Mesenchymal stem cell (in vitro differentiated cells and primary cell): ENCODE measurements around the gene TMPRSS5. TPM values are rescaled to one million over a fixed set of nuclear protein-coding genes. Genes with fewer than 3 reads are reported as not detected.

ENCODE experiments used
- DNase-seq: peaks from one replicate; pipeline ENCODE4 v3.0.0-alpha.2; 2013
- H2AFZ ChIP-seq: one replicate; pipeline ENCODE4 v1.6.1; 2013; ENCODE audit warnings: low read depth, mild to moderate bottlenecking, control low read depth, inconsistent platforms, low read length, moderate library complexity
- H2AK5ac ChIP-seq: 2 replicates; pipeline ENCODE4 v1.6.1; 2013; ENCODE audit warnings: low read length, moderate library complexity, mild to moderate bottlenecking, inconsistent platforms; ENCODE audit not compliant: severe bottlenecking
- H2BK120ac ChIP-seq: one replicate; pipeline ENCODE4 v1.6.1; 2013; ENCODE audit warnings: low read depth, mild to moderate bottlenecking, inconsistent platforms, low read length, moderate library complexity
- H2BK12ac ChIP-seq, 2 experiments: one replicate each; pipeline ENCODE4 v1.6.1; 2013; ENCODE audit warnings: inconsistent platforms in 2 of 2, low read length in 2 of 2, mild to moderate bottlenecking in 2 of 2, moderate library complexity in 2 of 2, control low read depth in 1 of 2
- H2BK15ac ChIP-seq: one replicate; pipeline ENCODE4 v1.6.1; 2013; ENCODE audit warnings: mild to moderate bottlenecking, low read depth, inconsistent platforms; ENCODE audit not compliant: poor library complexity, severe bottlenecking
- H2BK5ac ChIP-seq: 2 replicates; pipeline ENCODE4 v1.6.1; 2013; ENCODE audit warnings: low read depth, mild to moderate bottlenecking, low read length, control low read depth, inconsistent platforms; ENCODE audit not compliant: poor library complexity, severe bottlenecking
- H3K14ac ChIP-seq, 2 experiments: one replicate each; pipeline ENCODE4 v1.6.1; 2013; ENCODE audit warnings: inconsistent platforms in 2 of 2, low read length in 2 of 2, control low read depth in 1 of 2, mild to moderate bottlenecking in 1 of 2, moderate library complexity in 1 of 2
- H3K18ac ChIP-seq, 2 experiments: one replicate each; pipeline ENCODE4 v1.6.1; 2013; ENCODE audit warnings: inconsistent platforms in 2 of 2, low read length in 2 of 2, control low read depth in 1 of 2, low read depth in 1 of 2, mild to moderate bottlenecking in 1 of 2
- H3K23ac ChIP-seq, 2 experiments: one replicate each; pipeline ENCODE4 v1.6.1; 2013; ENCODE audit warnings: inconsistent platforms in 2 of 2, low read length in 2 of 2, mild to moderate bottlenecking in 2 of 2, moderate library complexity in 2 of 2, control low read depth in 1 of 2
- H3K27ac ChIP-seq: 2 replicates; pipeline ENCODE4 v1.5.1; 2013; ENCODE audit warnings: mild to moderate bottlenecking, moderate library complexity, low read length, control low read depth, inconsistent platforms; ENCODE audit not compliant: poor library complexity, severe bottlenecking
- H3K27me3 ChIP-seq, 2 experiments: 2 replicates each; pipeline versions ENCODE4 v1.6.1 to v1.7.0; 2013; ENCODE audit warnings: low read length in 2 of 2, mild to moderate bottlenecking in 2 of 2, moderate library complexity in 2 of 2, control low read depth in 1 of 2, inconsistent platforms in 1 of 2; ENCODE audit not compliant: control insufficient read depth in 1 of 2, insufficient read depth in 1 of 2
- H3K36me3 ChIP-seq, 2 experiments: 2 replicates each; pipeline versions ENCODE4 v1.6.1 to v1.7.0; 2013; ENCODE audit warnings: low read length in 2 of 2, control low read depth in 1 of 2, inconsistent platforms in 1 of 2, low read depth in 1 of 2, mild to moderate bottlenecking in 1 of 2; ENCODE audit not compliant: insufficient read depth in 2 of 2, control insufficient read depth in 1 of 2
- H3K4ac ChIP-seq, 2 experiments: one replicate each; pipeline ENCODE4 v1.6.1; 2013; ENCODE audit warnings: inconsistent platforms in 2 of 2, low read length in 2 of 2, mild to moderate bottlenecking in 2 of 2, moderate library complexity in 2 of 2, control low read depth in 1 of 2, low read depth in 1 of 2
- H3K4me1 ChIP-seq: 2 replicates; pipeline ENCODE4 v1.6.1; 2013; ENCODE audit warnings: low read depth, low read length, control low read depth; ENCODE audit not compliant: control insufficient read depth, insufficient read depth
- H3K4me2 ChIP-seq: 2 replicates; pipeline ENCODE4 v1.6.1; 2013; ENCODE audit warnings: low read length, mild to moderate bottlenecking, inconsistent platforms; ENCODE audit not compliant: poor library complexity, severe bottlenecking
- H3K4me3 ChIP-seq, 2 experiments: 2 replicates each; pipeline versions ENCODE4 v1.5.1 to v1.7.0; 2013; ENCODE audit warnings: low read length in 2 of 2, mild to moderate bottlenecking in 2 of 2, control low read depth in 1 of 2, low read depth in 1 of 2; ENCODE audit not compliant: insufficient read depth in 1 of 2
- H3K79me1 ChIP-seq: replicated peaks from 2 replicates; pipeline ENCODE4 v1.6.1; 2013; ENCODE audit warnings: mild to moderate bottlenecking, control low read depth, low read length, inconsistent platforms; ENCODE audit not compliant: poor library complexity, severe bottlenecking
- H3K9ac ChIP-seq: 2 replicates; pipeline ENCODE4 v1.7.0; 2013; ENCODE audit warnings: mild to moderate bottlenecking, low read length, moderate library complexity
- H3K9me3 ChIP-seq: 2 replicates; pipeline ENCODE4 v1.7.0; 2013; ENCODE audit warnings: mild to moderate bottlenecking, low read length; ENCODE audit not compliant: control insufficient read depth
- H4K8ac ChIP-seq: one replicate; pipeline ENCODE4 v1.6.1; 2013; ENCODE audit warnings: inconsistent platforms, mild to moderate bottlenecking, low read length, moderate library complexity
- H4K91ac ChIP-seq: one replicate; pipeline ENCODE4 v1.6.1; 2013; ENCODE audit warnings: mild to moderate bottlenecking, low read length, inconsistent platforms
- WGBS: methylation state at CpG from one replicate; pipeline ENCODE4 v1.1.7; 2013; ENCODE audit warnings: mixed read lengths; 5-methylcytosine and 5-hydroxymethylcytosine counted together
- polyA plus RNA-seq, 2 experiments: library from polyadenylated mRNA; stranded (reverse); fragments of 200-250 nt; gene quantifications; one replicate each; pipeline ENCODE4 v1.2.3, GENCODE V29; 2013

Gene TMPRSS5
- polyA plus RNA-seq (2013, experiment 1 of 2): 0.03 TPM
- 0.03 TPM for polyA plus RNA-seq (2013, experiment 2 of 2)

DNA sequence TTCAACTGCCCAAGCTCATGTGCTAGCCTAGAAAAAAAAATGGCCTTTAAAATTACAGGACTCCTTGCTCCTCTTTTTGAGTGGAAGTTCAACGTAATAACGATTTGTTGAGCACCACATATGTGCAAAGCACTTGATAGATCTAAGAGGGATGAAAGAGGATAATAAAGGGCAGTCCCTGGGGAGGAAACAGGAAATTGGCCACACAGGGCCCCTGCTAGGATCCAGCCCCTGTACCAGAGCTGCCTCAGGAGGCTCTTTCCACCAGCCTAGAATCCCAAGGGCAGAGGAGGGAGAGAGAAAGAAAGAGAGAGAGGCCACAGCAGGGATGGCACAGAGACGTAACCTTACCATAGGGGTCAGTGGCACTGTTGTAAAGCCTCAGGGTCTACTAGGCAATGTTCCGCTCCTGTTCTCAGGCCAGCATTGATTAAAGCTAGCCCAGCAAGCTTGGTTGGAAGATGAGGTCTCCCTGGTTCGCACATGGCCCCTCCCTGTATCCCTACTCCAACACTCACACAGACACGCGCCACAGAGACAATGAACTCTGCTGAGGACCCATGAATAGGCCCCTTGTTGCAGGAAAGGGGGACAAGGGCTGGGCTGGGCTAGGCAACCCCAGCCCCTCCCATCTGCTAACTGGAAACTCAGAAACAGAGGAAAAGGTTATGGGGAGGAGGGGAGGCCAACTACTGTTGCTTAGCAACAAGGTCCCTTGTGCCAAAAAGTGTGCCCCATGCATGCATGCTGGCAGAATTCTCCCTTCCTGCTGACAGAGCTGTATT, at the start of gene TMPRSS5:
Gene TMPRSS5 (minus strand): TSS at position 438 of the 785 bp plus-strand sequence. CDS start 84 bp downstream, at position 354.
- Histone ChIP-seq H3K4me1 (no peaks in the 10 kb centered on the region), H2AK5ac (no peak within 1 kb of the TSS), H3K36me3 (no peaks in the 10 kb centered on the region), H2AFZ (no peak within 1 kb of the TSS), H3K23ac (no peak within 1 kb of the TSS), H3K9ac (no peak within 1 kb of the TSS), H3K79me1 (no peaks in the 10 kb centered on the region), H3K18ac (no peak within 1 kb of the TSS), H3K4me2 (no peak within 1 kb of the TSS), H3K4ac (no peak within 1 kb of the TSS), H2BK12ac (no peak within 1 kb of the TSS), H3K14ac (no peak within 1 kb of the TSS), H3K9me3 (peaks cover 19% of the 10 kb centered on the region), H4K8ac (no peak within 1 kb of the TSS), H4K91ac (no peak within 1 kb of the TSS), H3K27ac (no peak within 1 kb of the TSS), H2BK120ac (no peak within 1 kb of the TSS), H2BK5ac (no peak within 1 kb of the TSS), H2BK15ac (no peak within 1 kb of the TSS), H3K27me3 (no peaks in the 10 kb centered on the region), H3K4me3 (no peak within 1 kb of the TSS)
- 73% methylated on average over 4 of the region's 7 CpGs for WGBS
- no peak for DNase-seq

DNA sequence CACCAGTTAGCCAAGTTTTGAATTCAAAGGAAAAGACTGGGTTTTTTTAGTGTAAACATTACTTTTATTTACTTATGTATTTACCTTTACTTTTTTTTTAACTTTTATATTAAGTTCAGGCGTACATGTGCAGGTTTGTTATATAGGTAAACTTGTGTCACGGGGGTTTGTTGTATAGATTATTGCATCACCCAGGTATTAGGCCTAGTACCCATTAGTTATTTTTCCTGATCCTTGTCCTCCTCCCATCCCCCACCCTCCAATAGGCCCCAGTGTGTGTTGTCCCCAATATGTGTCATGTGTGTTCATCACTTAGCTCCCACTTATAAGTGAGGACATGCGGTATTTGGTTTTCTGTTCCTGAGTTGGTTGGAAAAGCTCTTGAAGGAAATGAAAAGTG, 46.8 kb upstream of the TMPRSS5 start:
- Histone ChIP-seq H3K23ac (no peak overlapping the region), H4K91ac (no peak overlapping the region), H3K4me2 (no peak overlapping the region), H2AK5ac (no peak overlapping the region), H2BK15ac (no peak overlapping the region), H3K79me1 (peaks cover 6% of the 10 kb centered on the region), H3K4me3 (no peak overlapping the region), H3K18ac (no peak overlapping the region), H2BK12ac (no peak overlapping the region), H3K27ac (no peak overlapping the region), H3K14ac (no peak overlapping the region), H3K4ac (no peak overlapping the region), H2AFZ (no peak overlapping the region), H2BK5ac (no peak overlapping the region), H2BK120ac (no peak overlapping the region), H3K36me3 (peaks cover 15 to 78% of the 10 kb centered on the region in 2 experiments), H3K27me3 (no peaks in the 10 kb centered on the region), H3K9ac (no peak overlapping the region), H3K4me1 (no peaks in the 10 kb centered on the region), H4K8ac (no peak overlapping the region), H3K9me3 (peaks cover 3% of the 10 kb centered on the region)
- DNase-seq: no peak
- 100% methylated on average over 1 of the region's 3 CpGs for WGBS

DNA sequence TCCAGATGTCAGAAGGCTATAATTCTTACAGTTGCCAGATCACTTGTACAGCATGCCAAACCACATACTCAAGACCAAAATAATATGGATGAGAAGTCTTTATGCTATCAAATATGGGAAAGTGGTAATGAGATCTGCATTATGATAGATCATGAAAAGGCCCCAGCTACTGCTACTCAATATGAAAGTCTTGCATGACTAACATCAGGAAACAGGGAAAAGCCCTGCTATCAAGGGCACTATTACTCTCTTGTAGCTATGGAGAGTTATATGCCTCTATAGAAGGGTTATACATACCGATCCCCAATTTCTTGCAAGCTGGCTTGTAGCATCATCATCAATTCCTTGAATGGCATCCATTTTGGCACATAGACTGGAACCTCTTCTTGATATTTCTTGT, 30.2 kb upstream of the TMPRSS5 start:
- Histone ChIP-seq H2BK12ac (no peak overlapping the region), H3K4me2 (no peak overlapping the region), H2AFZ (no peak overlapping the region), H3K36me3 (peaks cover 11 to 86% of the 10 kb centered on the region in 2 experiments), H2BK5ac (no peak overlapping the region), H3K4ac (no peak overlapping the region), H3K79me1 (no peaks in the 10 kb centered on the region), H3K14ac (no peak overlapping the region), H4K91ac (no peak overlapping the region), H2BK120ac (no peak overlapping the region), H4K8ac (no peak overlapping the region), H3K9me3 (no peaks in the 10 kb centered on the region), H2BK15ac (no peak overlapping the region), H3K4me3 (no peak overlapping the region), H3K23ac (no peak overlapping the region), H3K9ac (no peak overlapping the region), H3K4me1 (no peaks in the 10 kb centered on the region), H3K27ac (no peak overlapping the region), H3K18ac (no peak overlapping the region), H2AK5ac (no peak overlapping the region), H3K27me3 (no peaks in the 10 kb centered on the region)
- WGBS: 100% methylated on average over 1 of the region's 1 CpG
- DNase-seq: no peak

DNA sequence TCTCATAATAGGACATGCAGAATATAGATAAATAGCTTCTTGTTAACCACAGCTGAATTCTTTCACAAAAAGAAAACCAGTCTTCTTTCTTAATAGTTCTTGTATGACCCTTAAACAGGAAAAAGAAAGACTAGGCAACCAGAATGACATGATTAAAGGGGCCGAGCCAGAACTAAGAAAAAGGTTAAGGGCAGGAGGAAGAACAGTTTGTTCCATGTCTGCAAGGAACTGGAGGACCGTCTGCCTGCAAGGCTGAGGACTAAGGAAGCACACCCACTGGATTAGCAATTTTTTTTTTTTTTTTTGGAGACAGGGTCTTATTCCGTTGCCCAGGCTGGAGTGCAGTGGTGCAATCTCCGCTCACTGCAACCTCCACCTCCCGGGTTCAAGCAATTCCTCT, 26.0 kb upstream of the TMPRSS5 start:
- no peak overlapping the region for H3K23ac ChIP-seq
- H4K8ac ChIP-seq: no peak overlapping the region
- H3K36me3 ChIP-seq: peaks cover 4 to 44% of the 10 kb centered on the region in 2 experiments
- no peak overlapping the region for H2AK5ac ChIP-seq
- H3K9me3 ChIP-seq: no peaks in the 10 kb centered on the region
- H3K27ac ChIP-seq: no peak overlapping the region
- H3K4me1 ChIP-seq: no peaks in the 10 kb centered on the region
- no peak overlapping the region for H3K4me2 ChIP-seq
- no peak overlapping the region for H2BK120ac ChIP-seq
- no peaks in the 10 kb centered on the region for H3K79me1 ChIP-seq
- no peak overlapping the region for H3K4ac ChIP-seq
- no peak overlapping the region for H3K9ac ChIP-seq
- 93% methylated on average over 5 of the region's 5 CpGs for WGBS
- H2BK12ac ChIP-seq: no peak overlapping the region
- no peak overlapping the region for H2BK15ac ChIP-seq
- no peak overlapping the region for H3K14ac ChIP-seq
- no peak overlapping the region for H3K4me3 ChIP-seq
- H3K27me3 ChIP-seq: no peaks in the 10 kb centered on the region
- no peak for DNase-seq
- no peak overlapping the region for H2BK5ac ChIP-seq
- no peak overlapping the region for H4K91ac ChIP-seq
- H3K18ac ChIP-seq: no peak overlapping the region
- no peak overlapping the region for H2AFZ ChIP-seq
